HS-27A (cell line): ENCODE data around the gene ZNF501.
A peak's percentile ranks its signal among the peaks of the same experiment; 100 is the strongest.

Source experiments
- DNase-seq: peaks from one replicate; pipeline ENCODE4 v3.0.0-alpha.2; 2012; ENCODE audit warnings: low read depth, missing footprints

ZNF501 gene

GRCh38 chr3:44729384-44729910, at the start of gene ZNF501:
TSS of gene ZNF501 (plus strand) at chr3:44729635. CDS start at chr3:44734422, 4,787 bp downstream.
- DNase-seq, result no peak

DNA sequence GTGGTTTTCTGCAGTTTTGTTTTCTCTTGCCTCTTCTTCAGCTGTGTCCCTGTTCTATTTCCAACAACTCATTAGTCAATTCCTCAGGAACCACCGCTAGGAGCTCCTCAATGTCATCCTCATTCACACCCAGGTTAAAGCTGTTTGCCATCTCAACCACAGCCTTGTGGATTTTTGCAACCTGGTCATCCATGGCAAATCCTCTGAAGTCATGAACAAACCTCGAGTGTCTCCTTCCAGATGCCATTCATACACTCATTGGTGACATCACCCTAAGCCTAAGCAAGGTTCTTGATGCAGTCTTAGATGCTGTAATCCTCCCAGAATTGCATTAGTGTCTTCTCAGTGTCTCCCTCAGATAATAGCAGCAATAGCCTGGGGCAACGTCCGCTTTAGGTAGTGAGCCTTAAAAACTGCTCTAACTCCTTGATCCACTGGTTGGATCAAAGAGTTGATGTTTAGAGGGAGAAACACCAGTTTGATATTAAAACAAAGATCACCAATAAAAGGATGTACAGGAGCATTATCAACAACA, 48.4 kb upstream of the ZNF501 start:
- DNase-seq, result no peak

- DNase-seq, result peak; percentile 52
Measured at GRCh38 chr3:44682182-44682896, 47.1 kb upstream of the ZNF501 start.

GRCh38 chr3:44685128-44685800, 44.2 kb upstream of the ZNF501 start:
- no peak for DNase-seq

DNA sequence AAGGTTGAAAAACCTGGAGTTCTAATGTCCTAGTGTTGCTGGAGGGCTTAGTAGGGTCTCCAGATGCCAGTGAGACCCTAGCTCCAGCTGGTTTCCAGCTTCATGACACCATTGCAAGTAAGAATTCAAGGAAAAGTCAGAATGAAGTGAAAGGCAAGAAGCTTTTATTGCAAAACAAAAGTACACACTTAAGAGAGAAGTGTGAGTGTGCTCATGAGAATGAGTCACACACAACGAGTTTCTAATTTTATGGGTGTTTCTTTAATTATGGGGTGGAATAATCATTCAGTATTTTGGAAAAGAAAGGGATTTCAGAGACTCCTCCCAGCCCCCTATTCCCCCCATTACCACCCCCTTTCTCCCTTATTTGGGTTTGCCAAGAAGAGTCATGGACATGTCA, 41.5 kb upstream of the ZNF501 start:
- no peak for DNase-seq

GRCh38 chr3:44712455-44713075, 16.9 kb upstream of the ZNF501 start, which contains the start of gene ZNF502:
TSS of gene ZNF502 (plus strand) at chr3:44712660. CDS start at chr3:44720262, 7,602 bp downstream.
- peak; percentile 35 for DNase-seq

DNA sequence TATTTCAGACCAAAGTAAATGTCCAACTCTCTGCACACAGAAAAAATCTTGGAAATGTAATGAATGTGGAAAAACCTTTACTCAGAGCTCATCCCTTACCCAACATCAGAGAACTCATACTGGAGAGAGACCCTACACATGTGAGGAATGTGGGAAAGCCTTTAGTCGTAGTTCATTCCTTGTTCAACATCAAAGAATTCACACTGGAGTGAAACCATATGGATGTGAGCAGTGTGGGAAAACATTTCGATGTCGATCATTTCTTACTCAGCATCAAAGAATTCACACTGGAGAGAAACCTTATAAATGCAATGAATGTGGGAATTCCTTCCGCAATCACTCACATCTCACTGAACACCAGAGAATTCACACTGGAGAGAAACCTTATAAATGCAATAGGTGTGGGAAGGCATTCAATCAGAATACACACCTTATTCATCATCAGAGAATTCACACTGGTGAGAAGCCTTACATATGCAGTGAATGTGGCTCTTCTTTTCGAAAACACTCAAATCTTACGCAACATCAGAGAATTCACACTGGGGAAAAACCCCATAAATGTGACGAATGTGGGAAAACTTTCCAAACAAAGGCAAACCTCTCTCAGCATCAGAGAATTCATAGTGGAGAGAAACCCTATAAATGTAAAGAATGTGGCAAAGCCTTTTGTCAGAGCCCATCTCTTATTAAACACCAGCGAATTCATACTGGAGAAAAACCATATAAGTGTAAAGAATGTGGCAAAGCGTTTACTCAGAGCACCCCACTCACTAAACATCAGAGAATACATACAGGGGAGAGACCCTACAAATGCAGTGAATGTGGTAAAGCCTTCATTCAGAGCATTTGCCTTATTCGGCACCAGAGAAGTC, 8.0 kb upstream of the ZNF501 start:
- no peak for DNase-seq

DNA sequence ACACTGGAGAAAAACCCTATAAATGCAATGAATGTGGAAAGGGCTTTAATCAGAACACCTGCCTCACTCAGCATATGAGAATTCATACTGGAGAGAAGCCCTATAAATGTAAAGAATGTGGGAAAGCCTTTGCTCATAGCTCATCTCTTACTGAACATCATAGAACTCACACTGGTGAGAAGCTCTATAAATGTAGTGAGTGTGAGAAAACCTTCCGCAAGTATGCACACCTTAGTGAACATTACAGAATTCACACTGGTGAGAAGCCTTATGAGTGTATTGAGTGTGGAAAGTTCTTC, 7.4 kb upstream of the ZNF501 start:
- no peak for DNase-seq

GRCh38 chr3:44734646-44735168, 5.3 kb downstream of the ZNF501 start:
- no peak for DNase-seq

- peak; percentile 11 for DNase-seq
Measured at GRCh38 chr3:44761101-44761423, 31.6 kb downstream of the ZNF501 start.

- peak; percentile 90 for DNase-seq
Measured at GRCh38 chr3:44761424-44762169, 32.2 kb downstream of the ZNF501 start, which contains the start of the genes KIAA1143 and KIF15. TSS of gene KIAA1143 (minus strand) at chr3:44761619. CDS start at chr3:44761602, 17 bp downstream. TSS of gene KIF15 (plus strand) at chr3:44761794. CDS start at chr3:44761866, 72 bp downstream.

GRCh38 chr3:44762170-44762677, 32.8 kb downstream of the ZNF501 start:
- peak; percentile 14 for DNase-seq

DNA sequence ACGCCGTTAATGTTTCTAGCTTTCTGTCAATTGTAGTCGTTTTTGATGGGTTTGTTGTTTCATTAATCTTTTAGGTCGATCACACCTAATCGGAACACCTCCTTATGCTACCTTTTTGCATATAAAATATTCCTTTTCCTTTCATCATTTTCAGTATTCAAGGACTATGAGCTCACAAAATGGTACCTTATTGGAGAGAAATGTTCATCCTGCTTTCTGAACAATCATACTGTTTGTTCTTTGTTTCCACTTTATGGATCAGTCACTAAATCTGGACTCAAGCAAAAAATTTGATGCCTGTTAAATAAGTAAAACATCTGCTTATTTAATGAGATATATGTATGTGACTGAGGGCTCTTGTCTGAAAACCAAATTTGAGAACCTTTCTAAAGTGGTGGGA, 33.3 kb downstream of the ZNF501 start:
- no peak for DNase-seq

- DNase-seq, result no peak
Measured at GRCh38 chr3:44764248-44764647, 34.8 kb downstream of the ZNF501 start.

GRCh38 chr3:44771424-44772098, 42.1 kb downstream of the ZNF501 start:
- DNase-seq, result no peak

GRCh38 chr3:44772099-44772442, 42.6 kb downstream of the ZNF501 start:
- no peak for DNase-seq

DNA sequence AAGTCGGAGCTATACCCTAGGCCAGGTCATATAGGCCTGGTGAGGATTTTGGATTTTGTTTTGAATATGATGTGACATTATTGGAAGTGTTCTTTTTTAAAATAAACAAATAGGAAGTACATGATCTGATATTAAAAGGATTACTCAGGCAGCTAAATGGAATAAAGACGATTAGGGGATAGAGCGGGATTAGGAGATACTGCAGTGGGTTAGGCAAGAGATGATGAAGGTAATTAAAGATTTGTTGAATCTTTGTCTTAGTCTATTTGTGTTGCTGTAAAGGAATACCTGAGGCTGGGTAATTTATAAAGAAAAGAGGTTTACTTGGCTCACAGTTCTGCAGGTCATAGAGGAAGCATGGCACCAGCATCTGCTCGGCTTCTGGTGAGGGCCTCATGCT, 53.5 kb downstream of the ZNF501 start:
- no peak for DNase-seq
